Mucosa of stomach (tissue), 1 donor: ENCODE measurements around the gene SNX30.

Experiments used
- H3K27me3 ChIP-seq: one replicate; pipeline ENCODE4 v1.7.0; 2013; ENCODE audit warnings: mild to moderate bottlenecking, low read length; ENCODE audit not compliant: control insufficient read depth, insufficient read depth
- H3K36me3 ChIP-seq: one replicate; pipeline ENCODE4 v1.7.0; 2013; ENCODE audit warnings: low read length; ENCODE audit not compliant: control insufficient read depth, insufficient read depth
- H3K4me1 ChIP-seq: one replicate; pipeline ENCODE4 v1.7.0; 2013; ENCODE audit warnings: mild to moderate bottlenecking, low read length; ENCODE audit not compliant: control insufficient read depth, insufficient read depth
- H3K4me3 ChIP-seq: one replicate; pipeline ENCODE4 v1.7.0; 2013; ENCODE audit warnings: low read length
- H3K9ac ChIP-seq: one replicate; pipeline ENCODE4 v1.7.0; 2013; ENCODE audit warnings: mild to moderate bottlenecking, low read length, moderate library complexity
- H3K9me3 ChIP-seq: one replicate; pipeline ENCODE4 v1.7.0; 2013; ENCODE audit warnings: mild to moderate bottlenecking, low read length, moderate library complexity; ENCODE audit not compliant: control insufficient read depth
- donor health status: Pancreatic carcinoma.

The SNX30 gene

DNA sequence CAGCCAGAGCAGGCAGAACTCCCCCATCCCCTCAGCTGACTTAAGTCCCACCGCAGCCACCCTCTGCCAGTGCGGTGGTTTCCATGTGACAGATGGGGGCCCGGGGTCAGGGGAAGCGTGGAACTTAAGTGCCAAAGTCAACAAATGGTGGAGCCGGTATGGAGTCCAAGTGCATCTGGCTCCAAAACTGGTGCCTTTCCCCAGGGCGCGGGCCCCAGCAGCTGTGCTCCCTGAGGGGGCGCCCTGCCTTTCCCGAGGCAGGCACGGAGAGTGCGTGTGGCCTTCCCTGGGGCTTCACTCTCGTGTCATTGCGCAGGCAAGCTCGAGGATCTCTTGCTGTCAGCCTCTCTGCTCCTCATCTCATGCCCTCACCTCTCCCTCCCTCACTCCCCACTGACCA, 106.3 kb downstream of the SNX30 start:
- Histone ChIP-seq H3K4me1 (no peaks in the 10 kb centered on the region), H3K9ac (no peak overlapping the region)

DNA sequence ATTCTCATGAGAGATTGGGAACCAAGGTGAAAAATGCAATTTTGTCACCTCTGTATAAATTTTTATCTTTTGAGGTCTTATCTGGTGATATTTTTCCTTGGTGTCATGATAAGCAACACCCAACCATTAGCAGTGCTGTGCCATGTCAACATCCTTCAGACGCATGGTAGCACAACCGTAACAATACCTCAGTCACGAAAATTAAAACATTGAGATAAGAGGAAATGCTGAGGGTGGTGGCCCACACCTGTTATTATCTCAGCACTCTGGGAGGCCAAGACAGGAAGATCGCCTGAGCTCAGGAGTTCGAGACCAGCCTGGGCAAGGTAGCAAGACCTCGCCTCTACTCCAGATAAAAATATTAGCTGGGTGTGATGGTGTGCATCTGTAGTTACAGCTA, 107.4 kb downstream of the SNX30 start:
- Histone ChIP-seq H3K9ac (no peak overlapping the region), H3K4me1 (no peaks in the 10 kb centered on the region), H3K27me3 (no peaks in the 10 kb centered on the region), H3K4me3 (no peak overlapping the region), H3K36me3 (no peaks in the 10 kb centered on the region), H3K9me3 (no peaks in the 10 kb centered on the region)

More for the DNA sequence above, 106.3 kb downstream of the SNX30 start:
- Histone ChIP-seq H3K27me3 (no peaks in the 10 kb centered on the region), H3K4me3 (no peak overlapping the region), H3K9me3 (no peaks in the 10 kb centered on the region), H3K36me3 (no peaks in the 10 kb centered on the region)

DNA sequence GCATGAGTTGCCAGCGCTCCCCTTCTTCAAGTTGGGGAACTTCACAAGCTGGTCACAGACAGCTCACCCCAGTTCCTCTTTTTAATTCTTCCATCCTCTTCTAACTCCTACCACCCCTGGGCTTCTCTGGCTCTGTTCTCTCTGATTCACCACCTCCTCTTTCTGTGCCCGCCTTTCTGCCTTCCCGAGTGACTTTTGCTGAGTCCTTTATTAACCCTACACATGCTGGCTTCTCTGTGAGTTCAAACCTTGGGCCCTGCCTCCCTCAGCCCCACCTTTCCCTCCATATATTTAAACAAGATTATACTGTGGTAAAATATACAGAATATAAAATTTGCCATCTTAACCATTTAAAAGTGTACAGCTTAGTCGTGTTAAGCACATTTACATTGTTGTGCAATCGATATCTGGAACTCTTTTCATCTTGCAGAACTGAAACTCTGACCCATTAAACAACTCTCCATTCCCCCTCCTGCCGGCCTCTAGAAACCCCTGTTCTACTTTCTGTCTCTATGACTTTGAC, 108.1 kb downstream of the SNX30 start:
- Histone ChIP-seq H3K9ac (no peak overlapping the region), H3K4me1 (no peaks in the 10 kb centered on the region), H3K4me3 (no peak overlapping the region), H3K27me3 (no peaks in the 10 kb centered on the region), H3K9me3 (no peaks in the 10 kb centered on the region), H3K36me3 (no peaks in the 10 kb centered on the region)

DNA sequence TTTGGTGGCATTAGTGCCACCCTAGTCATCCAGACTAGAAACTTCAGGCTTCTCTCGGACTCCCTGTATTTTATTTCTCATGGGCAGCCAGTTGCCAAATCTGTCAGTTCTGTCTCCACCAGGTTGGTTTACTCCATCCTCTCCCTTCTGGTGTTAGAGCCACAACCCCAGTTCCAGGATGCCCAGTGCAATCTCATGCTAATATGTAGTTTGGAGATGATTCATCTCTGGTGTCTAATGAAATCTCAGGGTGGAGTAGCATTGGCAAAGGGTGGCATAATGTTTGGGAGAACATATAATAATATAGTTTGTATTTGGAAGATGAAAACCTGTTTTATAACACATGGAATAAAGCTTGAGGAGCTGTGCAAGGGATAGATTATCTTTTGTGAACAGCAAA, 109.9 kb downstream of the SNX30 start:
- H3K4me1 ChIP-seq, result no peaks in the 10 kb centered on the region
- no peaks in the 10 kb centered on the region for H3K9me3 ChIP-seq
- H3K27me3 ChIP-seq, result no peaks in the 10 kb centered on the region
- no peak overlapping the region for H3K9ac ChIP-seq
- no peak overlapping the region for H3K4me3 ChIP-seq
- H3K36me3 ChIP-seq, result no peaks in the 10 kb centered on the region

DNA sequence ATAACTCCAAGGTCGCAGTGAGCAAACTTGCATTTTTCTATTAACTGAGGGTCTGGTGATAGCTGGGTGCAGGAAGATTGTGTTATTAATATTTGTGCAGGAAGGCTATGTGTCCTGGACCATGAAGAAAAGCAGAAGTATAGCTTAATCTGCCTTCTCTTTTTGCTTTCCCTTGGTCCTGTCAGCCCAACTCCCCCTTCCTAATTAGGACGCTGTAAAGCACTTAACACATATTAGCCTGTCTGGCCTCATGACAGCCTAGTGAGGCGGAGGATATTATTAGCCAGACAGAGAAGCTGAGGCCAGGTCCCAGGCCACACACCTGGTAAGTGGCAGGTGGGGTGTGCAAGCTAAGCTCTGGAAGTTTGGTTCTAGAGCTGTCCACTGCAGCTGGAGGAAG, 110.6 kb downstream of the SNX30 start:
- no peaks in the 10 kb centered on the region for H3K4me1 ChIP-seq
- no peaks in the 10 kb centered on the region for H3K36me3 ChIP-seq
- no peak overlapping the region for H3K4me3 ChIP-seq
- H3K9ac ChIP-seq, result no peak overlapping the region
- H3K9me3 ChIP-seq, result no peaks in the 10 kb centered on the region
- no peaks in the 10 kb centered on the region for H3K27me3 ChIP-seq

DNA sequence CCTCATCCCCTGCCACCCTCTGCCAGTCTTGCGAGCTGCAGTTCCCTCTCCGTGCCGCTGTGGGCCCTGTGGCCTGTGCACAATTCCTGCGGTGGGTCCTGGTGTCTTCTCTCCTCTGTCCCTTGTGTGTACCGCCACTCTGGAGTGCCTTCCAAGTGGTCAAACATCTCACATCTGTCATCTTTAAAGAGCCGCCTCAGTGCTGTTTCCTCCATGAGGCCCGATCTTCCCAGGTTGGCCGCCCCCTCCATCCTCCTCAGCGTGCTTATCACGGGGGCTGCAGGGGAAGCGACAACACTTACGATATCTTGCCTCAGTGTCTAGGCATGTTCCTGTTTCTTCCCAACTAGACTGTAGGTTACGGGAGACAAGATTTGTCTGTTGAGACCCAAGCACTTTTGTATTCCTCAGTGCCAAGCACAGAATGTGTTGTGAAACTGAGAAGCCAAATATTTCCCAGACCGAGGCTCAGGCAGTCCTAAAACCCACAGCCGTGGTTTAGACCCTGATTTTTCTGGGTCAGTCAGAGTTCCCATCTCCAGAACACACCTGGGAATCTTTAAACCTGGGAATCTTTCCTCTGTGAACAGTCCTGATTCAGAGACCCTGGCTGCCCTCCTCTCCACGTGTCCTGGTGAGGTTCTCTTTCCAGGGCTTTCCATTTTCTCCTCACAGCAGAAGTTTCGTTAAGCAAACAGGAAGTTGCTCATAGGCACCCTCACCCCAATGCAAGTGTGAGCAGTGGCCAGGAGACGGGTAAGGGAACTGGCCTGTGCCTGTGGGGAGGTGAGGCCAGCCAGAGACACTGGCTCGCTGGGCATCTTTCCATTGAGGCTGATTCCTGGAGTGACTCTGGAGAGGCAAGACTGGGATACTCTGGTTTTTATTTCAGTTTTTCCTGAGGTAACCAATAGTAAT, 111.3 kb downstream of the SNX30 start:
- Histone ChIP-seq H3K4me3 (no peak overlapping the region), H3K9ac (no peak overlapping the region), H3K27me3 (no peaks in the 10 kb centered on the region), H3K36me3 (no peaks in the 10 kb centered on the region), H3K9me3 (no peaks in the 10 kb centered on the region), H3K4me1 (no peaks in the 10 kb centered on the region)

DNA sequence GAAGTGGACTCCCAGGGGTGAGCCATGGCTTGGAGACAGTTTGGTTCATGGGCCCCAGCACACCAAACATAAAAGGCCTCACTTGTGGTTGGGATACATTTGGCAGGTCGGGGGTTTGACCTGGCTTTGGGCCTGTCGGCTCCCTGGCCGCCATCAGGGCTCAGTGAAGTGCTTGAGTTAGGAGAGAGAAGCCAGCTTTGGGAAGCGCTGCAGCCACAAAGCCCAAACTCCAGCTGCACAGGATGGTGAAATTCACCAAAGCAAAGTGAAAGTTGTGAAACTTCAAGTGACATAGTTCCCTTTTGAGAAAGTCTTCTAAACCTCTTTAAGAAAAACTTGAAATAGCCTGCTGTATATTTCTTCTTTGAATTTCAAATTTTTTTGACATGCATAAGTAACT, 112.7 kb downstream of the SNX30 start:
- no peaks in the 10 kb centered on the region for H3K4me1 ChIP-seq

DNA sequence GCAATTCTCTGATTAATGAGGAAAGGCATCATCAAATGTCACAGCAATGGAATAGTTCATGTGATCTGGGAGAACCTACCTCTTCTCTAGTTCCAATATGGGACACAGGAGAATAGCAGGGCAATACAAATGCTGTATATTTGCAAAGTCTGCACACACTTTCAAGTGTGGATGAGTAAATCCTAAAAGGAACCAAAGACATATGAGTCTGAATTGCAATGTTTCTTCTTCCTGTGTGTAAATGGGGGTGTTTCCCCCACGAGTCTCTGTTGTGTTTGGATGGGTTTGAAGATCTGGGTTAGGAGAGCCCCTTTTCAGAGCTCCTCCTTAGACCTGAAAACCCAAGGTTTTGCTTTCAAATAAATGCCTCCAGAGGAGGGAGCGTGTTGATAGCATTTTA, 113.2 kb downstream of the SNX30 start:
- Histone ChIP-seq H3K27me3 (no peaks in the 10 kb centered on the region), H3K4me3 (no peak overlapping the region), H3K4me1 (no peaks in the 10 kb centered on the region), H3K36me3 (no peaks in the 10 kb centered on the region), H3K9me3 (no peaks in the 10 kb centered on the region), H3K9ac (no peak overlapping the region)

More for the DNA sequence above, 112.7 kb downstream of the SNX30 start:
- Histone ChIP-seq H3K36me3 (no peaks in the 10 kb centered on the region), H3K9me3 (no peaks in the 10 kb centered on the region), H3K27me3 (no peaks in the 10 kb centered on the region), H3K9ac (no peak overlapping the region), H3K4me3 (no peak overlapping the region)

DNA sequence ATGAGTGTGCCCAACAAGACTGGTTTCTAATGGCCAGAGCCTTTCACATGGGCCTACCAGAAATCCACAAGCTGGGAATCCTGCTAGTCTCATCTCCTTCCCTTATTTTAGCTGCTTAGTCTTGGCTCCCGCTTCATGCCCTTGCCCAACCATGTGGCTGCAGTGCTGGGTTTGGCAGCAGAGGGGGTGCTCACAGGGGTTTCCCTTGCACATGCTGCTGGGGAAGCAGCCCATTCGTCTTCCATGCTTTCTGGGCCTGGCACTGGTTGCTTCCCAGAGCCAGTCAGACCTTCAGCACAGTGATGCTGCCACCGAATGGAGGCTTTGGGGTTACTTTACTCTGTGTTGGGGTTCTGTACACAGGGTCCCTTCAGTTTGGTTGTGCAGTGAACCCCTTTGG, 113.8 kb downstream of the SNX30 start:
- Histone ChIP-seq H3K9me3 (no peaks in the 10 kb centered on the region), H3K9ac (no peak overlapping the region), H3K27me3 (no peaks in the 10 kb centered on the region), H3K4me3 (no peak overlapping the region), H3K36me3 (no peaks in the 10 kb centered on the region), H3K4me1 (no peaks in the 10 kb centered on the region)

DNA sequence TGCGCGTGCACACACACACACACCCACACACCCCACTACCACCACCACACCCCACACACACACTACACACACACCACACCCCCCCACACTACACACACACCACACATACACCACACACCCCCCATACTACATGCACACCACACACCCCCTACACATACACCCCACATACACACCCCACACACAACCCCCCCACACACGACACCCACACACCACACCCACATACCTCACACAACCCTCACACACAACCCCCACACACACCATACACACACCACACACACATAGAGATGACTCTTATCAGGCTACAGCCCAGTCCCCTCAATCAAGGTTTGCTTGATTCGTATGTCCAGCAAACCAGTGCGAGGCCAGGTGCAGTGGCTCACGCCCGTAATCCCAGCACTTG, 114.4 kb downstream of the SNX30 start:
- no peak overlapping the region for H3K4me3 ChIP-seq
- H3K27me3 ChIP-seq, result no peaks in the 10 kb centered on the region
- no peaks in the 10 kb centered on the region for H3K9me3 ChIP-seq
- no peaks in the 10 kb centered on the region for H3K36me3 ChIP-seq
- H3K4me1 ChIP-seq, result no peaks in the 10 kb centered on the region
- H3K9ac ChIP-seq, result no peak overlapping the region

DNA sequence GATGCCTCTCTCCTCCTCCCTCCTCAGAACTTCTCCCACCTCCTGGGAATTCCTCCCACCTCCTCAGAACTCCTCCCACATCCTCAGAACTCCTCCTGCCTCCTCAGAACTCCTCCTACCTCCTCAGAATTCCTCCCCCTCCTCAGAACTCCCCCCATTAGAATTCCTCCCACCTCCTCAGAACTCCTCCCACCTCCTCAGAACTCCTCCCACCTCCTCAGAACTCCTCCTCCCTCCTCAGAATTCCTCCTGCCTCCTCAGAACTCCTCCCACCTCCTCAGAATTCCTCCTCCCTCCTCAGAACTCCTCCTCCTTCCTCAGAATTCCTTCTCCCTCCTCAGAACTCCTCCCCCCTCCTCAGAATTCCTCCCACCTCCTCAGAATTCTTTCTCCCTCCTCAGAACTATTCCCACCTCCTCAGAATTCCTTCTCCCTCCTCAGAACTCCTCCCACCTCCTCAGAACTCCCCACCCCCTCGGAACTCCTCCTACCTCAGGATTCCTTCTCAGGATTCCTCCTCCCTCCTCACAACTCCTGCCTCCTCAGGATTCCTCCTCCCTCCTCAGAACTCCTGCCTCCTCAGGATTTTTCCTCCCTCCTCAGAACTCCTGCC, 116.2 kb downstream of the SNX30 start:
- H3K4me3 ChIP-seq, result no peak overlapping the region
- no peaks in the 10 kb centered on the region for H3K4me1 ChIP-seq
- no peaks in the 10 kb centered on the region for H3K27me3 ChIP-seq
- H3K36me3 ChIP-seq, result no peaks in the 10 kb centered on the region
- H3K9ac ChIP-seq, result no peak overlapping the region
- no peaks in the 10 kb centered on the region for H3K9me3 ChIP-seq

DNA sequence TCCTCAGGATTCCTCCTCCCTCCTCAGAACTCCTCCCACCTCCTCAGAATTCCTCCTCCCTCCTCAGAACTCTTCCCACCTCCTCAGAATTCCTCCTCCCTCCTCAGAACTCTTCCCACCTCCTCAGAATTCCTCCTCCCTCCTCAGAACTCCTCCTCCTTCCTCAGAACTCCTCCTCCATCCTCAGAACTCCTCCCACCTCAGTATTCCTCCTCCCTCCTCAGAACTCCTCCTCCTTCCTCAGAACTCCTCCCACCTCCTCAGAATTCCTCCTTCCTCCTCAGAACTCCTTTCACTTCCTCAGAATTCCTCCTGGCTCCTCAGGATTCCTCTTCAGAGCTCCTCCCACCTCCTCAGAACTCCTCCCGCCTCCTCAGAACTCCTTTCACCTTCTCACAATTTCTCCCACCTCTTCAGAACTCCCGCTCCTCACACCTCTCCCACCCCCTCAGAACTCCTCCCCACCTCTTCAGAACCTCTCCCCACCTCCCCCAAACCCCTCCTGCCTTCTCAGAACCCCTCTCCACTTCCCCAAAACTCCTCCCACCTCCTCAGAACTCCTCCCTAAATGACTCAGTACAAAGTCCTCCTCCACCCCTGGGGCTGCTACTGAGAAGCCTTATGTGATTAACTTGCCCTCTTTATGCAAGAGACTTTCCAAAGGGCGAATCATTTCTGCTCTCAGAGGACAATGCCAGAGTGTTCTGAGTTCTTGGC, 116.9 kb downstream of the SNX30 start:
- Histone ChIP-seq H3K9ac (no peak overlapping the region), H3K4me1 (no peaks in the 10 kb centered on the region), H3K9me3 (no peaks in the 10 kb centered on the region), H3K27me3 (no peaks in the 10 kb centered on the region), H3K36me3 (no peaks in the 10 kb centered on the region), H3K4me3 (no peak overlapping the region)
